CD8-positive, alpha-beta memory T cell (primary cell): ENCODE data around the gene CXCL11. TPM values are rescaled to one million over a fixed set of nuclear protein-coding genes. Genes with fewer than 3 reads are reported as not detected.

Experiments
- CTCF ChIA-PET: fragments of 350-600 bp; sonication (Branson Sonifier 250); formaldehyde crosslinking; loops from one replicate; lab custom pipeline; 2021; ENCODE audit warnings: antibody characterized with exemption; lab: Charles Lee
- POLR2A ChIA-PET: fragments of 350-600 bp; sonication (Branson Sonifier 250); formaldehyde crosslinking; loops from one replicate; lab custom pipeline; 2021; ENCODE audit warnings: antibody characterized with exemption; lab: Charles Lee
- DNase-seq, 5 donors: peaks; one replicate each; pipeline versions ENCODE4 v3.0.0 to v3.0.0-alpha.2; 2020 to 2022; ENCODE audit warnings: mixed read lengths in 1 of 5
- H3K27ac ChIP-seq: one replicate; pipeline ENCODE4 v1.7.0; 2013; ENCODE audit warnings: low read depth, mild to moderate bottlenecking, low read length, moderate library complexity
- H3K27me3 ChIP-seq: 2 replicates; pipeline ENCODE4 v1.7.0; 2013; ENCODE audit warnings: low read length, mild to moderate bottlenecking; ENCODE audit not compliant: insufficient read depth, poor library complexity, severe bottlenecking
- H3K36me3 ChIP-seq: 2 replicates; pipeline ENCODE4 v1.7.0; 2013; ENCODE audit warnings: mild to moderate bottlenecking, low read length, moderate library complexity; ENCODE audit not compliant: insufficient read depth
- H3K4me1 ChIP-seq: 2 replicates; pipeline ENCODE4 v1.7.0; 2013; ENCODE audit warnings: mild to moderate bottlenecking, low read length, moderate library complexity; ENCODE audit not compliant: insufficient read depth
- H3K4me3 ChIP-seq: 2 replicates; pipeline ENCODE4 v1.7.0; 2013; ENCODE audit warnings: mild to moderate bottlenecking, low read length
- H3K9me3 ChIP-seq: 2 replicates; pipeline ENCODE4 v1.7.0; 2013; ENCODE audit warnings: mild to moderate bottlenecking, low read length
- H3K27ac Mint-ChIP-seq, 8 donors: one replicate each; pipeline ENCODE4 v1.8.0; 2020 to 2021; ENCODE audit warnings: mixed read lengths in 8 of 8, mild to moderate bottlenecking in 6 of 8, inconsistent platforms in 3 of 8, moderate library complexity in 3 of 8
- H3K27me3 Mint-ChIP-seq, 2 donors: one replicate each; pipeline ENCODE4 v1.8.0; 2020 to 2021; ENCODE audit warnings: mixed read lengths in 2 of 2, mild to moderate bottlenecking in 1 of 2, moderate library complexity in 1 of 2
- H3K36me3 Mint-ChIP-seq, 3 donors: one replicate each; pipeline ENCODE4 v1.8.0; 2020 to 2021; ENCODE audit warnings: mixed read lengths in 3 of 3, inconsistent platforms in 1 of 3, mild to moderate bottlenecking in 1 of 3
- H3K4me1 Mint-ChIP-seq, 3 donors: one replicate each; pipeline ENCODE4 v1.8.0; 2020 to 2021; ENCODE audit warnings: mixed read lengths in 3 of 3, inconsistent platforms in 1 of 3, mild to moderate bottlenecking in 1 of 3
- H3K4me3 Mint-ChIP-seq, 7 donors: one replicate each; pipeline ENCODE4 v1.8.0; 2020 to 2021; ENCODE audit warnings: mixed read lengths in 7 of 7, mild to moderate bottlenecking in 6 of 7, moderate library complexity in 4 of 7, inconsistent platforms in 2 of 7
- H3K9me3 Mint-ChIP-seq, 5 donors: one replicate each; pipeline ENCODE4 v1.8.0; 2020 to 2022; ENCODE audit warnings: mixed read lengths in 5 of 5, mild to moderate bottlenecking in 3 of 5, moderate library complexity in 2 of 5, inconsistent platforms in 1 of 5
- polyA plus RNA-seq: library from polyadenylated mRNA; unstranded; fragments of 300-500 nt; fragmentation: Illumina TruSeq; gene quantifications from one replicate; pipeline ENCODE4 v1.2.3, GENCODE V29; 2021
- total RNA-seq, 2 experiments: library from RNA; stranded (reverse); gene quantifications; one replicate each; pipeline ENCODE4 v1.2.3, GENCODE V29; 2021

Gene CXCL11
- total RNA-seq (under 1 TPM in 1 of 2 experiments, not detected in 1; 0.18 TPM), polyA plus RNA-seq (not detected)

- H3K27ac ChIP-seq: no peak within 1 kb of the TSS
- H3K9me3 ChIP-seq: no peaks in the 10 kb centered on the region
- H3K36me3 Mint-ChIP-seq: no peaks in the 10 kb centered on the region
- no peak within 1 kb of the TSS for H3K4me3 Mint-ChIP-seq
- peaks cover 3 to 4% of the 10 kb centered on the region in 2 donors for H3K27me3 Mint-ChIP-seq
- no peak within 1 kb of the TSS for H3K27ac Mint-ChIP-seq
- ChIA-PET POLR2A (no interaction called here), CTCF (no interaction called here)
- H3K9me3 Mint-ChIP-seq: no peaks in the 10 kb centered on the region
- no peaks in the 10 kb centered on the region for H3K36me3 ChIP-seq
- peaks cover 0 to 4% (median 0%) of the 10 kb centered on the region in 3 donors for H3K4me1 Mint-ChIP-seq
- no peaks in the 10 kb centered on the region for H3K4me1 ChIP-seq
- DNase-seq: no peak
- H3K27me3 ChIP-seq: no peaks in the 10 kb centered on the region
- no peak within 1 kb of the TSS for H3K4me3 ChIP-seq
Observed at GRCh38 chr4:76035799-76036380, at the start of gene CXCL11. CXCL11 (minus strand) TSS chr4:76036070; CDS start chr4:76035987, 83 bp downstream.

GRCh38 chr4:76084542-76084941, 48.7 kb upstream of the CXCL11 start:
- DNase-seq: no peak
- H3K4me3 ChIP-seq: no peak overlapping the region
- Mint-ChIP-seq H3K27me3 (peaks cover 0 to under 1% of the 10 kb centered on the region in 2 donors), H3K27ac (no peak overlapping the region), H3K9me3 (no peaks in the 10 kb centered on the region), H3K4me3 (no peak overlapping the region), H3K4me1 (no peaks in the 10 kb centered on the region), H3K36me3 (no peaks in the 10 kb centered on the region)
- POLR2A ChIA-PET: no interaction called here
- no peaks in the 10 kb centered on the region for H3K9me3 ChIP-seq
- no peaks in the 10 kb centered on the region for H3K36me3 ChIP-seq
- CTCF ChIA-PET: no interaction called here
- H3K27ac ChIP-seq: no peak overlapping the region
- H3K27me3 ChIP-seq: no peaks in the 10 kb centered on the region
- H3K4me1 ChIP-seq: no peaks in the 10 kb centered on the region

GRCh38 chr4:76083386-76083988, 47.6 kb upstream of the CXCL11 start:
- DNase-seq: no peak
- Mint-ChIP-seq H3K36me3 (no peaks in the 10 kb centered on the region), H3K27me3 (peaks cover 2 to 6% of the 10 kb centered on the region in 2 donors), H3K9me3 (no peaks in the 10 kb centered on the region), H3K27ac (no peak overlapping the region), H3K4me3 (no peak overlapping the region), H3K4me1 (no peaks in the 10 kb centered on the region)
- Histone ChIP-seq H3K4me3 (no peak overlapping the region), H3K36me3 (no peaks in the 10 kb centered on the region), H3K9me3 (no peaks in the 10 kb centered on the region), H3K4me1 (no peaks in the 10 kb centered on the region), H3K27me3 (no peaks in the 10 kb centered on the region), H3K27ac (no peak overlapping the region)
- ChIA-PET CTCF (interaction anchor here (0.8 kb wide), 1 partner anchor 9 kb away, joined by 3 read pairs; no protein-coding TSS in a partner anchor), POLR2A (no interaction called here)

- no peaks in the 10 kb centered on the region for H3K36me3 ChIP-seq
- no peak for DNase-seq
- no peaks in the 10 kb centered on the region for H3K4me1 ChIP-seq
- CTCF ChIA-PET: no interaction called here
- POLR2A ChIA-PET: no interaction called here
- Mint-ChIP-seq H3K36me3 (no peaks in the 10 kb centered on the region), H3K27me3 (peaks cover 2 to 6% of the 10 kb centered on the region in 2 donors), H3K4me3 (no peak overlapping the region), H3K9me3 (no peaks in the 10 kb centered on the region), H3K4me1 (no peaks in the 10 kb centered on the region), H3K27ac (no peak overlapping the region)
- H3K27ac ChIP-seq: no peak overlapping the region
- H3K27me3 ChIP-seq: no peaks in the 10 kb centered on the region
- no peaks in the 10 kb centered on the region for H3K9me3 ChIP-seq
- H3K4me3 ChIP-seq: no peak overlapping the region
Observed at GRCh38 chr4:76078033-76078613, 42.3 kb upstream of the CXCL11 start.

GRCh38 chr4:76074993-76075600, 39.2 kb upstream of the CXCL11 start:
- Mint-ChIP-seq H3K4me3 (no peak overlapping the region), H3K27ac (no peak overlapping the region), H3K9me3 (no peaks in the 10 kb centered on the region), H3K4me1 (no peaks in the 10 kb centered on the region), H3K27me3 (peaks cover 2 to 6% of the 10 kb centered on the region in 2 donors), H3K36me3 (no peaks in the 10 kb centered on the region)
- Histone ChIP-seq H3K4me1 (no peaks in the 10 kb centered on the region), H3K27me3 (no peaks in the 10 kb centered on the region), H3K36me3 (no peaks in the 10 kb centered on the region), H3K9me3 (no peaks in the 10 kb centered on the region), H3K4me3 (no peak overlapping the region), H3K27ac (no peak overlapping the region)
- ChIA-PET CTCF (no interaction called here), POLR2A (no interaction called here)
- no peak for DNase-seq

GRCh38 chr4:76074468-76074867, 38.6 kb upstream of the CXCL11 start, which contains the start of gene ART3:
ART3 (plus strand) TSS chr4:76074709; CDS start chr4:76075890, 1,181 bp downstream.
- DNase-seq: no peak
- Mint-ChIP-seq H3K36me3 (no peaks in the 10 kb centered on the region), H3K4me3 (no peak within 1 kb of the TSS), H3K9me3 (no peaks in the 10 kb centered on the region), H3K27ac (no peak within 1 kb of the TSS), H3K27me3 (peaks cover 2 to 4% of the 10 kb centered on the region in 2 donors), H3K4me1 (no peaks in the 10 kb centered on the region)
- H3K27ac ChIP-seq: no peak within 1 kb of the TSS
- ChIA-PET POLR2A (no interaction called here), CTCF (no interaction called here)
- H3K4me1 ChIP-seq: no peaks in the 10 kb centered on the region
- no peaks in the 10 kb centered on the region for H3K9me3 ChIP-seq
- H3K27me3 ChIP-seq: no peaks in the 10 kb centered on the region
- H3K4me3 ChIP-seq: no peak within 1 kb of the TSS
- H3K36me3 ChIP-seq: no peaks in the 10 kb centered on the region

- no peaks in the 10 kb centered on the region for H3K36me3 ChIP-seq
- Mint-ChIP-seq H3K36me3 (no peaks in the 10 kb centered on the region), H3K4me1 (no peaks in the 10 kb centered on the region), H3K9me3 (no peaks in the 10 kb centered on the region), H3K4me3 (no peak overlapping the region), H3K27me3 (no peaks in the 10 kb centered on the region), H3K27ac (no peak overlapping the region)
- no peaks in the 10 kb centered on the region for H3K9me3 ChIP-seq
- no peaks in the 10 kb centered on the region for H3K27me3 ChIP-seq
- ChIA-PET POLR2A (no interaction called here), CTCF (no interaction called here)
- no peaks in the 10 kb centered on the region for H3K4me1 ChIP-seq
- H3K27ac ChIP-seq: no peak overlapping the region
- H3K4me3 ChIP-seq: no peak overlapping the region
- DNase-seq: no peak
Observed at GRCh38 chr4:76072760-76073159, 36.9 kb upstream of the CXCL11 start.
